HG03460 (cell line): ENCODE results near the gene TIMM44.
"Not testable (repeated sequence)": the region's sequence is repeated elsewhere in the genome, so short reads cannot be mapped to it uniquely, and the experiment has no call there.

Experiments
- ATAC-seq: cut with Tn5 transposase; IDR thresholded peaks from one replicate; pipeline ENCODE4 v1.9.1; 2021; ENCODE audit not compliant: unreplicated experiment

Gene TIMM44

DNA sequence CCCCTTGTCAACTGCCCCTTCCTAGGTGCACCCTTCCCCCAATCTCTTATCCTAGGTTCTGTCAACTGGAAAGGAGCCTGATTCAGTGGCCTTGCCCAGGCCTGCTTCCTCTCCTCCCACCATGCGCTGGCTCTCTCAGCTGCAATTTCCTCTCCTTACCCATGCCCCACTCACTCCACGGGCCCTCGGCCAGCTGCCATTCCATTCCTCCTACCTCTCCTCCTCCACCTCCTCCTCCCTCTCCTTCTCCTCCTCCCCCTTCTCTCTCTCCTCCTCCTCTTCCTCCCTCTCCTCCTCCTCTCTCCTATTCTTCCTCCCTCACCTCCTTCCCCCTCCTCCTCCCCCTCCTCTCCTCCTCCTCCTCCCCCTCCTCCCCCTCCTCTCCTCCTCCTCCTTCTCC is 9.6 kb upstream of the TIMM44 start:
- no peak for ATAC-seq

DNA sequence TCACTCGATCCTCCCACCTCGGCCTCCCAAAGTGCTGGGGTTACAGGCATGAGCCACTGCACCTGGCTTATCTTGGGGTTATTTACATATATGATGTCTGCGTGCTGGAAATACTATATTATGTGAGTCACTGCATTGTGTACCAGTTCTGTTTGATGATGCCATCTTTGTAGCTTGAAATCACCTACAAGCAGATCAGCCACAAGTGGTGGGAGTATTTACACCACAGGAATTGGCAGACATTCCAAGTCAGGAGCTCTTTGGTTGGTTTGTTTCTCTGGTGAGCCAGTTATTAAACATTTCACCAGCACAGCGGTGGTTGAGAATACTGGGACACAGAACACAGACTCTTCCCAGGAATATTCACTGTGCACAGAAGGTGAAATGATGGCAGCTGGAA is 4.5 kb upstream of the TIMM44 start:
- no peak for ATAC-seq

DNA sequence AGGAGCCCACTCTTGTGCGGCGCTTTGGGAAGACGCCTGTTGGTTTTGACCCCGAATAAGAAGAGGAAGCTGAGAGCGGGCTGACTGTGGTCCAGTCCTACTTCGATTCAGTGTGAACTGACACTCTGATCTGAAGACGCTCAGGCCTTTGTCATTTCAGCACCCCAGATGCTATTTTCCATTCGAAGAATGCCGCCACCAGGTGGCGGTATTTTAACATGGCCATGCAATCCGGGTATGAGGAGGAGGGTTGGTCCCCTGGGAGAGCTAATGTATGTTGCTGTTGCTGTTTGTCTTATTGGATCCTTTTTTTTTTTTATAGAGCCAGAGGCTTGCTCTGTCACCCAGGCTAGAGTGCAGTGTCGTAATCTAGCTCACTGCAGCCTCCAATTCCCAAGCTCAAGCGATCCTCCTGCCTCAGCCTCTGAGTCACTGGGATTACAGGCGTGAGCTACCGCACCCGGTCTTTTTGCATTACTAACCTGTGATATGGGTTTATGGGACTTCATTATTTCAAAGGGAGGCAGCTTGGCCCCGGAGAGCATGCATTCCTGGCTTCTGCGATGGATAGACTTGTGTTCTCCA is 803 bp upstream of the TIMM44 start:
- peak; percentile 21 for ATAC-seq

DNA sequence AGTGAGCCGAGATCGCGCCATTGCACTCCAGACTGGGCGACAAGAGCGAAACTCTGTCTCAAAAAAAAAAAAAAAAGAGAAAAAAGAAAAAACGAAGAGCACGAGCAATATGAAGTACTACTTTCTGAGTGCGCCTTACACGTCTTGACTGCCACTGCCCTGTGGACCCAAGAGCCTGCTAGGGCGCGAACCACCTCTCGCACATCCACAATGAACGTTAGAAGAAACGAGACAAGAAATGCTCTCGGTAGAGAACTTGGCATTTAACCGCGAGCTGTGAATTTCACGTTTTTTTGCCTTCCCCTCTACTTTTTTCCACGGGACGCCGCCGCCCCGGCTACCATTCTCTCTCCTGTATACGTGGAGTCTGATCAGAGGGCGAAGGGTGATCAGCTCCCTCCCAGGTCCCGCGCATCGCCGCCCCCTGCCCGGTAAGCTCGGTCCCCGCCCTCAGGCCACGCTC is 454 bp downstream of the TIMM44 start:
- ATAC-seq, result no peak

DNA sequence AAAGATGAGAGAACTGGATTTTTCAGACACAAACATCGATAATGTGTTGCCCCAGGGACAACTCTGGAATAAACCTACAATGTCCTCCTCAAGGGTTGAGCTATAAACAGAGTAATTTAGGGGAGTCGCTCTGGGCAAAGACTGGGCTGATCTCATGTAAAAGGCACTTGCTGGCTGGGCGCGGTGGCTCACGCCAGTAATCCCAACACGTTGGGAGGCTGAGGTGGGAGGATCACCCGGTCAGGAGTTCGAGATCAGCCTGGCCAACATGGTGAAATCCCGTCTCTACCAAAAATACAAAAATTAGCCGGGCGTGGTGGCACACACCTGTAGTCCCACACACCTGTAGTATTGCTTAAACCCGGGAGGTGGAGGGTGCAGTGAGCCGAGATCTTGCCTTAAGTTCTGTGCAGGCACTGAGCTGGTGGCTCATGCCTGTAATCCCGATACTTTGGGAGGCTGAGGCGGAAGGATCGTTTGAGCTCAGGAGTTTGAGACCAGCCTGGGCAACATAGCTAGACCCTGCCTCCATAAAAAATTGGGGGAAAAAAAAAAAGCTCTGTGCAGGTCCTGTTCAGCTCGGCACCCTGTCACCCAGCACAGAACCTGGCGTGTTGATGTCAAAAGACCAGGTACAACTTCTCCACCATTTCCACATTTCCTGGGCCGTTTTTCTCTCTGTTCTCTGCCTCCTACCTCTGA is 1.4 kb downstream of the TIMM44 start:
- ATAC-seq, result no peak

DNA sequence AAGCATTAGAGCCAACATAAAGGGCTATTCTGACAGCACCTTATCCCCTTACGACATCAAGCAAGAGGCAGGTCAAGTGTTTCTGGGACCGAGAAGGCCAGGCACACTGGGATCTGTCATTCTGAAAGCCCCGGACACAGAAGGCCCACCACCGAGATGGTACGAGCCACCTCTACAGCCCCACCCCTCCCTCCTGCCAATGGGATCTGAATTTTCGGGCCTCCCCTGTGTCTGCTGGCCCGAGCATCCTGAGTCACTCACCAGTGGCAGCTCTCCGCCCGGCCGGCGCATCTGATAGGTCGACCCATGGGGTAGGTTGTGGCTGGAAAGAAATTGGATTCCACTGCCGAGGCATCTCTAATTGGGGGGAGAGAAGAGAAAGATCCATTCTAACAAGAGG is 2.6 kb downstream of the TIMM44 start:
- ATAC-seq, result no peak

DNA sequence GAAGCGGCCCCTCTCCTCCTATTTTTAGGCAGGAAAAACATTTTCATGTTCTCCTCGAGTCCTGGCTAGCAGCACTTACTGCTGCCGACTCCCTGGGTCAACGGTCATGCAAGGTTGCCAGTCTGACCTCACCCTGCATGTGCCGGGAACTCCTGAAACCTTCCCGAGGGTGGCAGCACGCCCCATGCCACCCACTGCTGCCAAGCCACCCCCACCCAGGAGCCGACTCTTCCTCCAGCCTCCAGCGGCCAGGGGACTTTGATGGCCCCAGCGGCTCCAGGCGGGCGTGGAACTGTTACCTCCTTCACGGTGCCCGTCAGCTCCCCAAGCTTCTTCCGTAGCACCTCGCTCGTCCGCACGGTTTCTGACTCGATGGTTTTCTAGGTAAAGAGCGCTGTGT is 8.7 kb downstream of the TIMM44 start:
- no peak for ATAC-seq

DNA sequence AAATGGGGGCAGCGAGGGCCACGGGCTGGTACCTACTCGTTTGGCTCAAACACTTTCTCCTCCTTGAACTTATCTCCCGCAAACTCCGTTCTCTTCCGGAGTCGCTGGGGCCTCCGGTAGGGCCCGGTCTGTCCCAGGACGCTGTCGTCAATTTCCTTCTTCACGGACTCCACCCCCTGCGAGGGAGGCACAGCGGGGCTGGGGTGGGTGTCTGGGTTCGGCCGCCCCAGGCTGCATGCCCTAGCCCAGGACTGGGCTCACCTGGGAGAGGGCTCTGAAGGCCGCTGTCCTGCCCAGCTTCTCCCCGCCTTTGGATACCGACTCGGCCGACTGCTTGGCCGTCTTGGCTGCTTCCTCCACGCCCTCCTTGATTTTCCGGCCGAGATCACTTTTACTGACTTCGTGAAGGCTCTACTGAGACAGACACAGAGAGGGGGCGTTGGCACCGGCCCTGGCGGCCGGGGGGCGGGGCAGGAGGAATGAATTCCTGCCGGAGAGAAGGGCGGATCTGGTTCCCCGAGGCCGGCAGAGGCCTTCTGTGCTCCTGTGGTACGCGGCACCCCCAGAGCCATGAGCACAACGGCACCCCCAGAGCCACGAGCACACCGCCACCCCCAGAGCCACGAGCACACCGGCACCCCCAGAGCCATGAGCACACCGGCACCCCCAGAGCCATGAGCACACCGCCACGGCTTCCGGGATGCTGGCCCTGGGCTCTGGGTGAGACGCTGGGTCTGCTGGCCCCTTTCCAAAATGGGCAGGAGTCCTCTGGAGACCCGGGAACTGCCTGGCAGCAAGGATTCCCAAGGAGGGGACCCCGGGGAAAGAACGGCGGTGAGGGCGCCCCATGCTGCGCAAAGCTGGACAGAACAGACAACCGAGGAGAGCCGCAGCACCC is 9.4 kb downstream of the TIMM44 start:
- no peak for ATAC-seq

DNA sequence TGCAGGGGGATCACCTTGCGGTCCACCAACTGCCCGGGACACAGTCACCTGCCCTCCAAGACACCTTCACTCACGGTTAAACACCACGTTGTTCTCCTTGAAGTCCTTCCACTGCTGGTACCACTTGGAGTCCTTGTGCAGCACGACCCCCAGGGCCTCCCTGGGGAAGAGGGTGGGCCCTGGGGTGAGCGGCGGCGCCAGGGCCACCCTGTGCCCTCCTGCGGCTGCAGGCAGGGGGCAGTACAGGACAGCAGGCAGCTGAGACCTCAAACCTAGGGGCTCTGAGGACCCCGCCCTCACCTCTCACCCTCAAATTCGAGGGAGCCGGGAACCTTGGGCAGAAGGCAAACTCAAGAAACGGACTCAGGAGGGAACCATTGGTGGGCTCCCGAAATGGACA is 10.1 kb downstream of the TIMM44 start:
- ATAC-seq, result no peak

DNA sequence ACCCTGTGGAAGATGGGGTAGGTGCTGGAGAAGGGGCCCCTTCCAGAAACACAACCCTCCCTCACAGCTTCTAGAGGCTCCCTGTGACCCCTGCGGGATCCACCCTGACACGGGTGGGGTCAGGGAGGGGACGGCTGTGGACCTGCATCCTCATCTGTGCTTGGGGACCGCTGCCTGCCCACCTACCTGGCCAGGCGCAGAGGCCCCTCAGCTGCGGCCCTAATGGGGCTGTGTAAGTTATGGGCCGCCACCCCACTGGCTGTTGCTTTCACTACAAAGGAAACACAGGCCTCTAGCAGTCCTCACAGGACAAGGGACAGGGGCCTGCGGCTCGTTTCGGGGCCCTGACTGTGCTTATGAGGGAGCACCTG is 10.6 kb downstream of the TIMM44 start:
- no peak for ATAC-seq

DNA sequence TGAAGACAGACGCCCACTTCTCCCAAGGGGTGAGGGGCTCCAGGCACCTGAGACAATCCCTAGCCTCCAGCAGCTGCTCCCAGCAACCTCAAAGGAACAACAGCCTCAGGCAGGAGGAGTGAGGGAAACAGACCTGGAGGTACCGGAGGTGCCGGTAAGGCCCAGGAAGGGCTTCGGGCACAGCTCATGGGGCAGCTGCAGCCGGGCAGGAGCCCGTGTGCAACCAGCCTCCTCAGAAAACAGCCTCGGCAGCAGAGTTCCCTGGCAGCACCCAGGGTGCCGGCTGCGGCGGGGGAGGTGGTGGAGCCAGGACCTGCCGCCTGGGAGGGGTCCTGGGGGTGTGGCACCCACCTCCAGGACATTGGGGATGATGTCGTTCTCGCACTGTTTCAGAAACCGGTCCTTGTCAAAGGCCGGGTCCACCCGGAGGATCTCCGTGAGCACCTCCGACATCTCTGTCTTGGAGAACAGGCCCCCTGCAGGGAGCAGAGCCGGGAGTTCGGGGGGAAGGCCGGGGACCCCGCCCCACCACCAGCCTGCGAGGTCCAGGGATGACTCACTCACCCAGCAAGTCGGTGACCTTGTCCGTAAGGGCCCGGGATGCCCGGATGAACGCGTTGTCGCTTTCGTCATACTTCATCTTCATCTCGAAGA is 11.1 kb downstream of the TIMM44 start:
- ATAC-seq, result no peak

DNA sequence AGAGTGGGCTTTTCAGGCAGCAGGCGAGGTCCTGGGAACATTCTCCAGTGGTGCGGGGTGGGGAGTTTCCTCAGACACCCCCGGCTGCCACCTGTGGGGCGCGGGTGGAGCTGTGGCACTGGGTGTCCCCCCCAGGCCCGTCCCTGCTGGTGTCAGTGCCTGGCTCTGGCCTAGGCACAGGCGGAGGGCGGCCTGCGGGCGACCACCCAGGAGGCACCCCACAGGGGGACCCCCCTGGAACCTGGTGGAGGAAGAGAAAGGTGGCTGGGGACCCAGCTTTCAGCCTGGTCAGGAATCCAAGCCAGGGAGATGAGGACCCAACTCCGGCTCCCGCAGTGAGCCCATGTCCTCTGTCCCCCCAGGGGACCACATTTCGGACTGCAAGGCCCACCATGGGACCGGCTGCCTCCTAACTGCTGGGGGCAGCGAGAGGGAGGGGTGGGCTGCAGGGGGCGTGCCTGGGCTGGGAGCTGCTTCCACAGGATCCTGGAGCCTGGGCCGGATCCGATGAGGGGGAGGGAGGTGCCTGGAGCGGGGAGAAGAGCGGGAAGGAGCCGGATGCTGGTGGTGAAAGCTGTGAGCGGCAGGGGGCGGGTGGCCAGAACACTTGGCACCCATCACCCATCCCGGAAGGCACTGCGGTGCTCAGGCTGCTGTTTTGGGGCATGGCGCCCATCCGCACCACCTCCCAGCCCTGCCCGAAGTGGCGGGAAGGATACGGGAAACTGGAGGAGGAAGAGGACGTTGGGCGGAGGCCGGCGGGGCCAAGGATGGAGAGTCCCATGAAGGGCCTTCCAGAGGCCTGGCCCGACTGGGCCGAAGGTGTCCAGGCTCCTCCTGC is 12.0 kb downstream of the TIMM44 start:
- no peak for ATAC-seq

DNA sequence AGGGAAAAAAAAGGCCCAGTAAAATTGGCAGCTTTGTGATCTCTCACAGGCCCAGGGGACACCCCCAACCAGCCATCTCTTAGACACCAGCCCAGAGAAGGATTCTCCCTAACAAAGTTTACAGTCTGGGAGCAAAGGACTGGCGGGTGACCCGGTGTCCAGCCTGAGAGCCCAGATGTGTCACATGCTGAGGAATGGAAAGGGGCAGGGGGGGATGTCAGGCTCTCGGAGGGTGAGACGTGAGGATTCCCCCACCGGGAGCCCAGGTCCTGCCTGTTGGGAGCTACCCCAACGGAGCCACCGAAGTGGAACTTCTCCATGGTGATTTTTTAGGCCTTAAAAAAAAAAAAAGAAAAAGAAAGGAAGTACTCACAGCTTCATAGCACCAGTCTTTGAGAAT is 12.7 kb downstream of the TIMM44 start:
- ATAC-seq, result no peak

DNA sequence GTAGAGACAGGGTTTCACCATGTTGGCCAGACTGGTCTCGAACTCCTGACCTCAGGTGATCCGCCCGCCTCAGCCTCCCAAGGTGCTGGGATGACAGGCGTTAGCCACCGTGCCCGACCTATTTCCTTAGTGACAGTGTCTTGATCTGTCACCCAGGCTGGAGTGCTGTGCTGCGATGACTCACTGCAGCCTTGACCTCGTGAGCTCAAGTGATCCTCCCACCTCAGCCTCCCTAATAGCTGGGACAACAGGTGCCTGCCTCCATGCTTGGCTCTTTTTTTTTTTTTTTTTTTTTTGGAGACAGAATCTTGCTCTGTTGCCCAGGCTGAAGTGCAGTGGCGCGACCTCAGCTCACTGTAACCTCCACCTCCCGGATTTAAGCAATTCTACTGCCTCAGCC is 13.4 kb downstream of the TIMM44 start:
- not testable (repeated sequence) for ATAC-seq

DNA sequence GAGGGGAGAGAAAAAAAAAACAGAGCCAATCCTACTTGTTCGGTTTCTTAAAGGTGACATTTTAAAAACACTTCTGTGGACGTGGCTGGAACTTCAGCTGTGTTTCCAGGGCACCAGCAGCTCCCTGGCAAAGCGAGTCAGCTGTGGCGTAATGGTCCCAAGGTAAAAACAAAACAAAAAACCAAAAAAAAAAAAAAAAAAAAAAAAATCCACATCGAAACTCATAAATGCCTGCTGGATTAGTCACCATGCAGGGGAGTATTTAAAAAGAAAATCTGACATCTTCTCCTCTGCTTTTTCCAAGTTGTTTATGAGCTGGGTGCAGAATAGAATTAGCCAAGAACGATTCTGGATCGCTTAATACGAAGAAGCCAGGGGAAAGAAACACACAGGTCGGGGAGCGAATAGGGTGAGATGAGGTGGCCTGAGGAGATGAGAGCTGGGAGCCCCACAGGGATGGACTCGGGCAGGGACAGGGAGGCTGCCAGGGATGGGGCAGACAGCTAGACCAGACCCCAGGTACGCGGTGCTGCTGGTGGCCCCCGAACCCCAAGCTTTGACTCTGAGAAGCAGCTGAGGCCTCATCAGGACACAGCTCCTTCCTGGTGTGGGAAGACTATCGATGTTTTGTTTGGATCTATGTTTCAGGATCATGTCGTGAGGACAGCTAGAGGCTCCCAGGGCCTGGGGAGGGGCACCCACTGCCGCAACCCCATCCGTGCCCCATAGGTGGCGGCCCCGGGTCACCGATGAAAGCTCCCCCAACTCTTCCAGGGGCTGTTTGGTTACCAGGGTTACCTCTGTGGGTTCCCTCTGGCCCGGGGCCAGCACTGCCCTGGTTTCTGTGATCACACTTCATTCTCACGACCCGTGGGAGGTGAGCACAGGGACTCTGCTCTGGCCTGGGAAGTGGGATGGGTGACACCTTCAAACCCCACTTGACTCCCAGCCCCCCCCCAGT is 14.4 kb downstream of the TIMM44 start:
- no peak for ATAC-seq

DNA sequence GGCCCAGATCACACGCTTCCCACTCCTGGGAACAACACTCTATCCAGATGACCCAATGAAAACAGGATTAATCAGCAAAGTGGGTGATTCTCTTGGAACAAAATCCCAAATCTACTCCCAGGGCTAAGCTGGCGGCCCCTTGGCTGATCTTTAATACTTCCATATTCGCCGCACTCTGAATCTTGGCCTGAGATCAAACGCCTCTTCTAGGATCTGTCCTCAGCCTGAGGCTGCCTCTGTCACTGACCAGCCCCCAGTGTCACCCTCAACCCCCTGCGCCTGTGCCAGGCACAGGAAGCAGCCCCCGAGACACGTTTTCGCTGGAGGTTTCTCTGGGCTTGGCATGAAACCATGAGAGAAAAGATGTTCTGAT is 15.1 kb downstream of the TIMM44 start:
- no peak for ATAC-seq

DNA sequence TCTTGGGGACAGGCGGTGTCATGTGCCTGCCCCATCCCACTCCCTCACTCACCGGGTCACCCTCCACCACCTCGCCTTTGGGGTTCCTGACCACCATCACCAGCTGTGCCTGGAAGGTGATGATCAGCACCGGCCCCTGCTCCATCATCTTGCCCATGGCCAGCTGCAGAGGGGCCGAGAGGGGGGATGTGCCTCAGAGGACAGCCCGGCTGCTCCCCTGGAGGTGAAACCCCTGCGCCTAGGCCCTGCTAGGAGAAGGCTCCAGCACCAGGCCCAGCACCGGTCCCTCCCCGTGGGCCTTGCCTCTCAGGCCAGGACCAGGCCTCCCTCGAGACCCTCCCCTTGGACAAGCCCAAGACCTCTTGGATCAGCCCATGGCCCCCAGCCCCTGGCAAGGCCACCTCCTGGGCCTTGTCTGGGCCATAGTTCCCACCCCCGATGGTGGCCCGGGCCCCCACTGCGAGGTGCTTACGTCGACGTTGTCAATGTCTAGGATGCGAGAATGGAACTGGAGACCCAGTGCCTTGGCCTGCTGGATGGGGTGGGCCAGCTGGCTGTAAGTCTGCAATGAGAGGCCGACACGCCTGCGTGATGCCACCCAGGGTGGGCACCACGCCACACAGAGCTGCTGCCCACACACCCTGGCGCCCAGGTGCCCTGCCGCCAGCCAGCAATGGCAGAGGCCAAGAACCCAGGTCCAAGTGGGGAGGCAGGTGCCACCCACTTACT is 15.7 kb downstream of the TIMM44 start:
- ATAC-seq, result no peak

DNA sequence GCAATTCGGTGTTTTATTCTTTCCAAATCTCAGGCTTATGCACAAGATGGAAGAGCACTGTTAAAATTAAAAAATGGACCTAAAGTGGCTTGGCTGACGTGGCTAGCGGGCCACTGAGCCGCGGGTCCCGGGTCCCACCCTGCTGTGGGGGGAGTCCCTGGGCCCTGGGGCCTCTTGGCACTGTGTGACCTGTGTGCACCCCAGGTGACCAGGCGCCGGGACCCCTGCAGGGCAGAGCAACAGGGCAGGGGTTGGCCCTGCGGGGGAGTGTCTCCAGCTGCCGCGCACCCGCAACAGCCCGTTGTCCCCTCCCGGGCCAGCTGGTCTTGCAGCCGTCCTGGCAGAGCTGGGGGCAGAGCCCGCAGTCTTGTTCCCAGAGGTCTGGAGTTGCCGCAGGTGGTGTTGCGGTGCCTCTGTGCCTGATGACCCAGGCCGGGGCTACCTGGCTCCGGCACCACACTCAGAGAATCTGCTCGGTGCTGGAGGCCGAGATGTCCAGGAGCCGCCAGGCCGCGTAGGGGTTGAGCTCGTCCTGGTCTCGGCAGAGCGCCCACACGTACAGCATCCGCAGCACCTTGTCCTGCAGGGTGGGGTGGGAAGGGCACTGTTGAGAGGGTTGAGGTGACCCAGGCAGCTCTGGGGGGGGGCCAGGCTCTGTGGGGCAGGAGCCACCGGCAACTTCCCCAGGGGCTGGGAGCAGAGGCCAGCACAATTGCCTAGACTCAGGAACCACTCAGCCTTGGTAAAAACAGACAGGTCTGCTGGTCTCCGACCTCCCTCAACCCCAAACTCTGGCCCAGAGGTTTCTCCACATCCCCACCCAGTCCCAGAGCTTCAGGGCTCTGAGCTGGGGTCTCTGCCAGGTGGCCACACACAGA is 16.5 kb downstream of the TIMM44 start:
- ATAC-seq, result no peak
